Activated CD8-positive, alpha-beta memory T cell treated with anti-CD3 and anti-CD28 coated beads for 24 hours (primary cell): ENCODE data around the gene TRRAP.

Experiments used
- DNase-seq: peaks from one replicate; pipeline ENCODE4 v3.0.0-alpha.2; 2020

Gene TRRAP

GRCh38 chr7:98903246-98903645 is 24.9 kb downstream of the TRRAP start:
- DNase-seq: no peak

- DNase-seq: no peak
These were observed 29.2 kb downstream of the TRRAP start for GRCh38 chr7:98907570-98907969.

- no peak for DNase-seq
These were observed 30.3 kb downstream of the TRRAP start for GRCh38 chr7:98908585-98908984.

- DNase-seq: no peak
These were observed 31.2 kb downstream of the TRRAP start for GRCh38 chr7:98909487-98909886.

- DNase-seq: no peak
These were observed 32.1 kb downstream of the TRRAP start for GRCh38 chr7:98910427-98910826.

GRCh38 chr7:98911916-98912315 is 33.6 kb downstream of the TRRAP start:
- no peak for DNase-seq

GRCh38 chr7:98913026-98913425 is 34.7 kb downstream of the TRRAP start:
- DNase-seq: no peak

- DNase-seq: no peak
These were observed 35.3 kb downstream of the TRRAP start for GRCh38 chr7:98913612-98914011.

GRCh38 chr7:98917331-98917730 is 39.0 kb downstream of the TRRAP start:
- DNase-seq: no peak

GRCh38 chr7:98921608-98922372 is 43.5 kb downstream of the TRRAP start:
- DNase-seq: peak; percentile 44

GRCh38 chr7:98922392-98923187 is 44.3 kb downstream of the TRRAP start:
- peak; percentile 42 for DNase-seq

- DNase-seq: no peak
These were observed 45.2 kb downstream of the TRRAP start for GRCh38 chr7:98923512-98923911.

- no peak for DNase-seq
These were observed 48.8 kb downstream of the TRRAP start for GRCh38 chr7:98927125-98927524.

- DNase-seq: no peak
These were observed 52.1 kb downstream of the TRRAP start for GRCh38 chr7:98930464-98930863.

- no peak for DNase-seq
These were observed 52.6 kb downstream of the TRRAP start for GRCh38 chr7:98930921-98931320.

- no peak for DNase-seq
These were observed 55.0 kb downstream of the TRRAP start for GRCh38 chr7:98933321-98933720.

GRCh38 chr7:98934267-98934666 is 55.9 kb downstream of the TRRAP start:
- DNase-seq: no peak

- no peak for DNase-seq
These were observed 57.5 kb downstream of the TRRAP start for GRCh38 chr7:98935811-98936210.

- no peak for DNase-seq
These were observed 65.0 kb downstream of the TRRAP start for GRCh38 chr7:98943336-98943735.

- no peak for DNase-seq
These were observed 66.1 kb downstream of the TRRAP start for GRCh38 chr7:98944386-98944785.

GRCh38 chr7:98945852-98946251 is 67.5 kb downstream of the TRRAP start:
- DNase-seq: no peak

- no peak for DNase-seq
These were observed 68.1 kb downstream of the TRRAP start for GRCh38 chr7:98946389-98946788.

GRCh38 chr7:98949336-98950044 is 71.2 kb downstream of the TRRAP start:
- no peak for DNase-seq

GRCh38 chr7:98955992-98956391 is 77.7 kb downstream of the TRRAP start:
- DNase-seq: no peak
